Neutrophil (primary cell): ENCODE measurements around the gene MTCL3.

Experiments used
- H3K27ac ChIP-seq: fragments of 200-600 bp; sonication (generic); 2 replicates; pipeline ENCODE4 v1.5.1; 2016; ENCODE audit warnings: mild to moderate bottlenecking, moderate library complexity
- H3K27me3 ChIP-seq: fragments of 200-600 bp; sonication (generic); 2 replicates; pipeline ENCODE4 v1.6.0; 2016; ENCODE audit warnings: mild to moderate bottlenecking
- H3K36me3 ChIP-seq: fragments of 200-600 bp; sonication (generic); 2 replicates; pipeline ENCODE4 v1.5.1; 2017
- H3K4me1 ChIP-seq, 2 experiments: fragments of 200-600 bp in 1 of 2; sonication (generic) in 1 of 2; 1 replicate in 1 of 2; 2 replicates in 1 of 2; pipeline versions ENCODE4 v1.5.1 to v1.6.1; 2013 to 2016; ENCODE audit warnings: low read depth in 1 of 2, low read length in 1 of 2, mild to moderate bottlenecking in 1 of 2, moderate library complexity in 1 of 2; ENCODE audit not compliant: control insufficient read depth in 1 of 2, insufficient read depth in 1 of 2
- H3K4me3 ChIP-seq, 2 experiments: fragments of 200-600 bp in 1 of 2; sonication (generic) in 1 of 2; 1 replicate in 1 of 2; 2 replicates in 1 of 2; pipeline ENCODE4 v1.5.1; 2013 to 2016; ENCODE audit warnings: low read depth in 1 of 2, low read length in 1 of 2, mild to moderate bottlenecking in 1 of 2, moderate library complexity in 1 of 2
- H3K9me3 ChIP-seq: fragments of 200-600 bp; sonication (generic); 2 replicates; pipeline ENCODE4 v1.5.1; 2016
- CTCF ChIP-seq: fragments of 200-600 bp; sonication (generic); IDR thresholded peaks from 2 replicates; pipeline ENCODE4 v1.5.1; 2016; ENCODE audit warnings: antibody characterized with exemption

MTCL3 gene

GRCh38 chr6:127468936-127469335, 50.2 kb downstream of the MTCL3 start:
- Histone ChIP-seq H3K27ac (no peak overlapping the region), H3K9me3 (no peaks in the 10 kb centered on the region), H3K4me1 (no peaks in the 10 kb centered on the region), H3K36me3 (no peaks in the 10 kb centered on the region), H3K27me3 (peaks cover 12% of the 10 kb centered on the region), H3K4me3 (no peak overlapping the region)
- no peak for TF ChIP-seq CTCF

- H3K27me3 ChIP-seq, result no peaks in the 10 kb centered on the region
- TF ChIP-seq CTCF, result no peak
- H3K36me3 ChIP-seq, result no peaks in the 10 kb centered on the region
- H3K27ac ChIP-seq, result no peak overlapping the region
- no peaks in the 10 kb centered on the region for H3K9me3 ChIP-seq
- no peaks in the 10 kb centered on the region for H3K4me1 ChIP-seq
- H3K4me3 ChIP-seq, result no peak overlapping the region
Observed at GRCh38 chr6:127466416-127466815, 52.7 kb downstream of the MTCL3 start.

GRCh38 chr6:127464881-127465459, 54.2 kb downstream of the MTCL3 start:
- H3K36me3 ChIP-seq, result no peaks in the 10 kb centered on the region
- no peak overlapping the region for H3K4me3 ChIP-seq
- no peaks in the 10 kb centered on the region for H3K4me1 ChIP-seq
- no peak overlapping the region for H3K27ac ChIP-seq
- no peaks in the 10 kb centered on the region for H3K27me3 ChIP-seq
- no peak for TF ChIP-seq CTCF
- H3K9me3 ChIP-seq, result no peaks in the 10 kb centered on the region

GRCh38 chr6:127464161-127464880, 54.8 kb downstream of the MTCL3 start:
- no peaks in the 10 kb centered on the region for H3K4me1 ChIP-seq
- no peak overlapping the region for H3K4me3 ChIP-seq
- no peaks in the 10 kb centered on the region for H3K36me3 ChIP-seq
- no peaks in the 10 kb centered on the region for H3K27me3 ChIP-seq
- H3K27ac ChIP-seq, result no peak overlapping the region
- no peak for TF ChIP-seq CTCF
- no peaks in the 10 kb centered on the region for H3K9me3 ChIP-seq

GRCh38 chr6:127463056-127463455, 56.1 kb downstream of the MTCL3 start:
- H3K27me3 ChIP-seq, result no peaks in the 10 kb centered on the region
- no peaks in the 10 kb centered on the region for H3K9me3 ChIP-seq
- no peaks in the 10 kb centered on the region for H3K36me3 ChIP-seq
- no peaks in the 10 kb centered on the region for H3K4me1 ChIP-seq
- no peak for TF ChIP-seq CTCF
- no peak overlapping the region for H3K4me3 ChIP-seq
- H3K27ac ChIP-seq, result no peak overlapping the region
